NCI-H460 (cell line): ENCODE measurements around the gene IL1RAPL1. TPM values are rescaled to one million over a fixed set of nuclear protein-coding genes. Genes with fewer than 3 reads are reported as not detected.

Experiments
- DNase-seq: peaks from one replicate; pipeline ENCODE4 v3.0.0-alpha.2; 2016; ENCODE audit warnings: low read depth; ENCODE audit errors: extremely low read depth
- total RNA-seq: library from RNA; depleted of rRNA; stranded (reverse); fragments of >200 nt; shearing (Covaris generic); gene quantifications from 2 replicates; pipeline ENCODE4 v1.2.3, GENCODE V29; 2014

The IL1RAPL1 gene
- total RNA-seq, 1 experiment from 2014 or later = not detected

DNA sequence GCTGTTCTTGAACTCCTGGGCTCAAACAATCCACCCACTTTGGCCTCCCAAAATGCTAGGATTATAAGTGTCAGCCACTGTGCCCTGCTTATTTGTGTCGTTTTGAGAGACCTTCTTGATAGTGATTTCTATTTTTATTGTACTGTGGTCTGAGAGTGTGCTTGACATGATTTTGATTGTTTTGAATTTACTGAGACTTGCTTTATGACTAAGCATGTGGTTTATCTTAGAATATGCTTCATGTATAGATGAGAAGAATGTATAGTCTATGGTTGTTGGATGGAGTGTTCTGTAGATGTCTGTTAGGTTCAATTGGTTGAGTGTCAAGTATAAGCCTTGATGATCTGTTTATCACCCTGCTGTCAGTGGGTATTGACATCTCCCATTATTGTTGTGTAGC lies 789.3 kb downstream of the IL1RAPL1 start:
- no peak for DNase-seq

DNA sequence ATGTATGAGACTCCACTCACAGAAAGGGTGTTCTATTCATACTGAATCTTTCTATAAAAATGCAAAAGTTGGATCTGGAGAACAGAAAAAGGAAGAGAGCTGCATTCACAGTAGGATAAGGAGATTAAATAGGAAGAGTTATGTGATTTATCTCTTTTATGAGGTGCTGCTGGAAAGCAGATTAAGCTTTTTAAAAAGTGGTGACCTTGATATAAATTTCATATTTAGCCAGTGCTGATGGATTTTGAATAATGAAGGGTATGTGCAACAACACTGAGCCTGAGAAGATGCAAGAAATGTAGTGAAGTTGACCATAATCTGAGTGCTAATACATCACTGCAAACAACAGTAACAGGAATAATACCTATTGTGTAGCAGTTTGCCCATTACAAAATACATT lies 795.6 kb downstream of the IL1RAPL1 start:
- no peak for DNase-seq

DNA sequence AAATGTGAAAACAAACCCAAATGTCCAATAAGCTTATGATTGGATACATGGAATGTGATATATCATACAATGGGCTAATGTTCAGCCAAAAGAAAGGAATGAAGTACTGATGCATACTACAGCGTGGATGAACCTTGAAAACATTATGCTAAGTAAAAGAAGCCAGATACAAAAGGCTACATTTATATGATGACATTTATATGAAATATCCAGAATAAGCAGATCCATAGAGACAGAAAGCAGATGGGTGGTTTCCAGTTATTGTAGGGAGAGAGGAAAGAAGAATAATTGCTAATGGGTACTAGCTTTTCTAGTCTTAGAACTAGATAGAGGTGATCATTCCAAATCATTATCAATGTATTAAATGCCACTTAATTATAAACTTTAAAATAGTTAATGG lies 801.3 kb downstream of the IL1RAPL1 start:
- DNase-seq = no peak

DNA sequence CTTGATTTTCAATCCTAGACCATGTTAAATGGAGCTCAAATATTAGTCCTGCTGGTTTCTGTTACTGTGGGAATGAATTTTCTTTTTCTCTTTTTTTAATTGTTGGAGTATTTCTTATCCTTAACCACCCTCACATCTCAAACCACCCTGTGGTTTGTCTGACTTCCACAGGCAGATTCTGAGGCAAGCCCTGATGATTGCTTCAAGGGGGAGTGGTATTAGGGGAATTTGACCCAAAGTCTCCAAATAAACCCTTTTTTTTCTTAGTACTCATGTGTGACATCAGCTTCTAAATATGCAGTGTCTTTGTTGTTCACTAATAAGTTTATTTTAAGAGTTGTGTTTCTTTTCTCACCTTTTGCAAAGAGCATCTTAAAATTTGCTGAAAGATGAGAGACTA lies 810.3 kb downstream of the IL1RAPL1 start:
- DNase-seq = no peak

DNA sequence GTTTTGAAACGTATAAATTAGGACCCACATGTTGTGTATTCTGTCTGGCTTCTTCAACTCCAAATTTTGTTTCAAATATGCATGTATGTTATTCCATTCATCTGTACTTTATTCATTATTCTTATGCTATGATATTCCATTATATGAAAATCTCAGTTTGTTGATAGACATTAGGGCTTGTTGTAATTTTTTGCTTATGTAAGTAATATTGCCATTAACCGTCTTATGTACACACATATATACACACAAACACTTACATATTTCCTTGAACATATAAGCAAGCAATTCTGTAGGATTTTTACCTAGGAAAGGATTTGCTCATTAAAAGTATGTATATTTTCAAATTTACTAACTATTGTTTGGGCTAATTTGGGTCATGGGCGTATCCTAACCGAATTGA lies 820.1 kb downstream of the IL1RAPL1 start:
- DNase-seq = no peak

DNA sequence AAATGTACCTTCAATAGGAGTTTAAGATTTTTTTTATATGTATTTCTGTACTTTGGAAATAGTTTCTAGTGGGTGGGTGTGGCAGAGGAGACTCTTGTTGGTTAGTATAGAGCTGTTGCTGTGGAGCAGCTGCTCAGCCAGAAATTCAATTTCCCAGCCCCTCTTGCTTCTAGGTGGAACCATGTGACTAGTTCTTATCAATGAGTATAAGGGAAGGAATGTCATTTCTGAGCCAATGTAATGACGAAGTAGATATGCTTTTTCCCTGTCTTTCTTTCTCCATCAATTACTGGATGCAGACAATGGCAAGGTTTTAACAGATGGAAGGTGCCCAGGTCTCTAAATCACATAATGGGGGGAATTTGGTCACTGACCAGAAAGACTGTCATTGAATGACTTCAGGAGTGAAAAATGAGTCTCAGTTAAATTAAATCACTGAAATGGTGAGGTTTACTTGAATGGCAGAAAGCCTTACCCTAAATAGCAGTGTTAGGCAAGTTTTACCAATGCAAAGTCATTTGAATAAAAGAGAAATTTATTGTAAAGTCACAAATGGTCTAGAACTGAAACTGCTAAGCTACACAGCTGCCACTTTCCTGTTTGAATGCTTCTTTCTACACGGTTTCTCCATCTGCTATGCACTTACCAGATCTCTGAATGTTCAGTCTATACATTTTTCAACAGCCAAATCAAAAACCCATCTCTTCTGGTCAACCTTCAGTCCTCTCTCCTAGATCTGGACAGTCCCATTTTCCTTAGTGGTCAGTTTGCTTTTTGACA lies 832.7 kb downstream of the IL1RAPL1 start:
- DNase-seq = no peak

DNA sequence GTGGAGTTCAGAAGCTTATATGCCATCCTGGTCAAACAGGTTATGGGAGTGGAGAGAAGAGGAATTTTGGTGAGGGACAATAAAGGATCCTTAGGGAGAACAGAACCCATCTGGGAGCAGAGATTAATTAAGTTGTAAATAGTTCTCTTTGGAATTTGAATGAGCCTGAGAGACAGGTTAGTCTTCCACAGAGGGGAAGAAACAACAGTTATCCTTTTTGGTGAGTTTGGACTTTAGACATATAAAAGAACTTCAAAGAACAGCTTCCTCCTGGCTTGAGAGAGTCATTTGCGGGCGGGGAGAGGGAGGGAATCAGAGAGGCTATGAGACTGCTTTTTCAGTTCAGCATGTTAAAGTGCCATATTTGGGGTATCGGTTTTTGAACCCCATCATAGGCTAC lies 834.8 kb downstream of the IL1RAPL1 start:
- DNase-seq = no peak

DNA sequence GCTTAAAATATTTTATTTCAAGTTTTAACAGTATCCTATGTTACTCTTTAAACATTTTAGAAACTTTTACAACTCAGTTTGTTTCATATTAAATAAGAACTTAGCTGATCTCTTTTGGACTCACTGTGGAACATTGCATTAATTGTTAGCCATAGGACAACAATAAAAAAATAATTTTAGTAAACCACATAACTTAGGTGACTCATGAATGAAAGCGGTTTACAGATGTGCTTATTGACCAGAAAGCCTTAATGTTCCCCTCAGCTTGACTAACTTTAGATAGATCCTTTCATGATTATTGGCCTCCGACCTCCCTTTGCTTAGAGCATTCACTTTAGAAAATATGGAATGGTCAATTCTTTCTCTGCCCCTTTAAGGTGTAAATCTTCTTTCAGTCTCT lies 844.6 kb downstream of the IL1RAPL1 start:
- DNase-seq = no peak

DNA sequence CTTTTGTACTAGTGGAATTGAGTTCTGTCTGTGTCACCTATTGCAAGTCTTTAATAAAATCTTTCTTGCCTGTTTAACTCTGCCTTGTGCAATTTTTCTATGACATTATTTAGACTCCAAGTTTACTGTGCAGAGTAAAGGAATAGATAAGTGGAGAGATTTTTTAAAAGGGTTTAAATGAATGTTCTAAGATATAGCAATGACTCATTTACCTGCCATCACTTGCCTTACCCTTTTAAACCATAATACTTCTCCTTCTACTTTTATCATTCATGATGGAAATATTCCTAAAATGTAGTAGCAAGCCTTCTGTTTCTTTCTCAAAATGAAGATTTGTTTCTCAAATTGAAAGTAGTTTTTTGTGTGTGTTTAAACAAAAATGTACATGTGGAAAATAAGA lies 845.3 kb downstream of the IL1RAPL1 start:
- DNase-seq = no peak

DNA sequence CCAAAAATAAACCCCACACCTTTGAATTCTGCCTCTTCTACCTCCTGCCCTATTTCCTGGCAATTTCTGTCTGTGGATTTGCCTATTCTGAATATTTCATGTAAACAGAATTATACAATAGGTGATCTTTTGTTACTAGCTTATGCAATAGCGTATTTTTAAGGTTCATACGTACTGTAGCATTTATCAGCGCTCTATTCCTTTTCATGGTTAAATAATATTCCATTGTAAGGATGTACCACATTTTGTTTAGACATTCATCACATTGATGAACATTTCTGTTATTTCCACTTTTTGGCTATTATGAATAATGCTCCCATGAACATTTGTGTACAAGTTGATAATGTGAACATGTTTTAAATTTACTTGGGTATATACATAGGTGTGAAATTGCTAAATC lies 847.7 kb downstream of the IL1RAPL1 start:
- DNase-seq = no peak

DNA sequence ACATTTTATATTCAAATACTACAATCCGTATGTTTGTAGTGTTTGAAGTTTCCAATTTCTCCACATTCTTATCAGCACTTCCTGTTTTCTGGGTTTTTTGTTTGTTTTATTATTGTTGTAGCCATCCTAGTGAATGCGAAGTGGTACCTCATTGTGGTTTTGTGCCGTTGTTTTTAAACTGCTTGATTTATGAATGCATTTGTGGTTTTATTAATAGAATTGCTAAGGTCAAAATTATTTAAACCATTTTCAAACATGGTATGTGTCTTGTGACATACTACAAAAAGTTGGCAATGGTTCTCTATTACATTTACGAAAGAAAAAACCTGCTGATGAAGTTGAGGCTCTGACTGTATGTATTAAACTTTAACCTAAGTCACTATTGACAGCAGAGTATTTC lies 848.1 kb downstream of the IL1RAPL1 start:
- DNase-seq = no peak

DNA sequence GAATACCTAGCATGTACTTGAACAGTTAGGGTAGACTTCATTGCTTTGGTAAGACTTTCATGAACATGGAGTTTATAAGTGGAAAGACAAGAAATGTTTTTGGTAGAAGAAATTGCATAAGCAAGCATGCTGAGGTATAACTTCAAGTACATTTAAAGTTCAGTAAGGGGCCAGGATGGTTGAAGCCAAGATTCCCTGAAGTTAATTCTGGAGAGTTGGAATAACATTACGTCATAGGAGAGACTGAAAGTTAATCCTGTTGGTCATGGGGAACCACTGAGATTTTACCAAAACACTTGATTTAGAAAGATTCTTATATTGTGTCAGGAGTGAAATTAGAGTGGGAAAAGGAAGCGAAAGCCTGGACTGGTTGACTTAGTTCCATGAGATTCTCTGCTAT lies 860.6 kb downstream of the IL1RAPL1 start:
- no peak for DNase-seq

DNA sequence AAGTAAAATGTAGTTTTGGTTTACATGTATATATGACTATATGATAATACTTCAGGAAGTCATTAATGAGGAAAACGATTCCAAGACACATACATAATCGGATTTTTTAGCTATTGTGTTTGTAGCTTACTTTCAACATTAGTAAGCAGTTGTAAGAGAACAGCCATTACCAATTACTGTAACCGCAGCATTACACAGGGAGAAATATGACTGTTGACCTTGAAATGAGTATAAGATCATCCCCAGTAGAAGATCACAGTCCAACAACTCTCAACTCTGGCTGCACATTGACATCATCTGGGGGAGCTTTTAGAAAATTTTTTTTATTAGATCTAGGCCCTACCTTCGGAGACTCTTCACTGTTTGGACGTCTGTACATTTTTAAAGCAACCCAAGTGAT lies 866.1 kb downstream of the IL1RAPL1 start:
- no peak for DNase-seq

DNA sequence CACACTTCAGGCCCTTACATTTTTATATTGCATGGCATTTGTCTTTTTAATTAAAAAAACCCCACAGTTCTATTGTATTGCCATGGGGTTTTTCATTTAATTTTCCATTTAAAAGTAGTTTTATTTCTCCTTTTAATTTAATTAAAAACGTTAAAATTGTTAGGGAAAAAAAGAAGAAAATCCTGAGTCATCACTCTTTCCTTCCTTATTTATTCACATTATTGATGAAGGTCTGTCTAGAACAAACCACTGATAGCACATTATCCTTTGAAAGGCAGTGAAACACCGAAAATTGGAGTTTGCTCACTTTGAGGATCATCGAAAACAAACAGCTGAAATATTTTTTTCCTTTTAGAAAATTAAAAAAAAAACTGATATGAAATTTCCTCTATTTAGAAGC lies 868.5 kb downstream of the IL1RAPL1 start:
- no peak for DNase-seq

DNA sequence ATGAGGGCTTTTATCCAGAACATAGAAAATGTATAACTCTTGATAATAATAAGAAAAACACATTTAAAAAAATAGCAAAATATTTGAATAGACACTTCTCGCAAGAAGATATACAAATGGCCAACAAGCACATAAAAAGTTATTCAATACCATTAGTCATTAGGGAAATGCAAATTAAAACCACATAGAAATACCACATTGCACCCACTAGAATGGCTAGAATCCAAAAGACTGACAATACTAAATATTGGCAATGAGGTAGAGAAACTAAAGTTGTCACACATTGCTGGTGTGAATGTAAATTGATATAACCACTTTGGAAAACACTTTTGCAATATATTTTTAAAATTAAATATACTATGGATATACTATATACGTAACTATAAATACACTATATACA lies 873.8 kb downstream of the IL1RAPL1 start:
- DNase-seq = no peak

DNA sequence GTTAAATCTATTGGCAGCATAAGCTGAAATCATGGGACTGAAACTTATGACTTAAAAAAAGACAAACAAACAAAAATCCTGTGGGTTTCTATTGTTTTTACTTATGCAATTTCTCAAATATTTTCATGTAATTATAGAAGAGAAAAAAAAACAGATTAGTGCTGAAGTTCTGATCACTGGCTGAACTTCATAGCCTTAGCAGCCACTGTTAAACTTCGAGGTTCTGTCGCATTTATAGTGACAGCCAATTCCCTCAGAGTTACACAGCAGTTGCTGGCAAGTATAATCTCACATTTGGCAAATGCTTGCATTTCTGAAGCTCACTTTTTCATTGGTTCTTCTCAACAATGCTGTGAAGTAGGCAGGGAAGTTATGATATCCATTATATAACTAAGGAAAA lies 879.2 kb downstream of the IL1RAPL1 start:
- no peak for DNase-seq

DNA sequence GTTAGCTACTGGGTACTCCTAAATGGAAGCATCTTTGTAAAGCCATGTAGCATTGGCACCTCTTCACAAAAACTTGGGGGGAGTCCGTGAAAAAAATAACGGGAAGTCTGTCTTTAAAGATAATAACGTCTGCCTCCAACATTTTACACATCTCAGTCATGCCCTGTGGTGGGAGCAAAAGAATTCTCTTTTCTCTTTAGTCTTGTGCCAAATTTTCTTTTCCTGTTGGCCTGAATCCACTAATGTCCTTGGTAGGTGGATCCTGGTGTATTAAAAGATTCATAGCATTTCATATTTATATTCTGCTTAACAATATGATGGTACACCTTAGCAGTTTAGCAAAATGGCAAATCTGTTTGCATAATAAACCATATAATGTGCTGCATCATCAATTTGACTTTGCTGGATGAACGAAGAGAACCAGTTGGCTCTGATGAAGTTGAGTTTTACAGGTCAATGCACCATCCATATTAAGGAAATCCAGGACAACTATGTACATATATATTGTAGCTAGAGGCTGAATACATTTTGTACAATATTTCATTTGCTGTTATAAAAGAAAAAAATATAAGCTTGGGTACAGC lies 881.8 kb downstream of the IL1RAPL1 start:
- no peak for DNase-seq

DNA sequence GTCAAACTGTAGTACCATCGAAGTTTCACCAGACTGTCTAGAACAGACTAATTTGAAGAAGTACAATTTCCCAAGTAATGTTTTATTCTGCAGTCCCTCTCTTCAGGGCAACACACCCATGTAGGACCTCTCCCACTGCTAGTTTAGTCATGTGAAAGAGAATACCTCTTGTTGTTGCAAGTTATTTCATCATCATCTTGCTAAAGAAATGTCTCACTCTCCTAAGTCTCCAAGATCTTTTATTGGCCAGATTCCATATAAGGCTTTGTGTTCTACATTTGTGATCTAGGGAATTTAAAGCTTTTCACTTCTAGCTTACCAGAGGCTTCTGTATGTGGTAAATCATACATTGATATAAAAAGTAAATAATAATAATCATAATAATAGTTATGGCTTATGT lies 882.8 kb downstream of the IL1RAPL1 start:
- DNase-seq = peak; percentile 54

DNA sequence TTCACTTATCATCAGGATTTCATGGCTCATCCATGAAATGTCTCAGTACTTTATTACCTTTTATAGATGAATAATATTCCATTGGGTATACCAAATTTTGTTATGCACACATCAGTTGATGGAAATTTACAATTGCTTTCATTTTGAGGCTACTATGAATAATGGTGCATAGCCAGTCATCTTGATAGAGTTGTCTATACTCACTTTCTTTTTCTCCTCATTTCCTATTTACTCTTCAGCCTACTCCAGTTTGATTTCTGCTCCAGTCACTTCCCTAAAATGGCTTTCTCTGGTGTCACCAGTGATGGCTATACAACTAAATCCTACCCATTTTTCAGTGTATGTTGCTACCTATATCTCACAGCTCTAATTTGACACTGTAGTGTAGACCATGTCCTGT lies 884.6 kb downstream of the IL1RAPL1 start:
- DNase-seq = no peak

DNA sequence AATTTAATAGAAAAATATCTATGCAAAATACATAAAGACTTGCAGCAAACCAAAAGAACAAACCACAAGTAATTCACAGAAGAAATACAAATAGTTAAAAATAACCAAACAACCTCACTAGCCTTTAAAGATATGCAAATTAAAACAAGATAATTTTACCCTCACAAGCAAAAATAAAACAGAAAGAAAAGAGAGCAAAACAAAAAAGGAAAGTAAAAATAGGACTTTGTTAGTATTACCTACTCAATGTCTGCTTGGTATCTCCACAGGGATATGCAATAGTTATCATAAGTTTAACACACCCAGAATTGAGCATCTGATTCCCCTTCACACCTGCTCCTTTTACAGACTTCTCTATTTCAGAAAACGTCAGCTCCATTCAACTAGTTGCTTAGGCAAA lies 890.6 kb downstream of the IL1RAPL1 start:
- no peak for DNase-seq

DNA sequence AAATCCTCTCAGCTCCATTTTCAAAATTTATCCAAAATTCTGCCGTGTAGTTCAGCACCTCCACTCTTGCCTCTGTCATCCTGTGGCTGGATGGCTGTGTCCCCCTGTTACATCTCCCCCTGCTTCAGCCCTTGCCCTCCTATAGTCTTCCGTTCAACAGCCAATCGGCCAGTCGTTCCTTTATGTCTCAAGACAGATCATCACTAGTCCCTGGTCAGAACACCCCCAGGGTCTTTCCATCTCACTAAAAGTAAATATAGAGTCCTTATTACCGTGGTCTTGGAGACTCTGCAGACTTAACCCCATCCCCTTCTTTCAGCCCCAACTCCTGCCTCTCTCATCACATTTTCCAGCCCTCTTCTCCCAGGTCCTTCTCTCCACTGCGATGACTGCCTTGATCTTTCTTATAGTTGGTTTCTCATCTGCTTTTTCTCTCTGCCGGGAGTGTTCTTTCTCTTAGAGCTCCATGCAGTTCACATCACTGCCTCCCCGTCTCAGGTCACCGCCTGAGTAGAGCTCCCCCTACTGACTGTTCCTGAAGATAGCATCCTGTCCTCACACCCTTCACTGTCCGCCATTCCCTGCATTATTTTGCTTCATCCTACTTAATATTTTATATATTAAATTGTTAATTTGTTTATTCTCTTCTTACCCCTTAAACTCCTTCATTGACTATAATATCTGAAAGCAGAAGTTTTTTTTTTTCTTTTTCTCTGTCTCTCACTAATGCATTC lies 891.3 kb downstream of the IL1RAPL1 start:
- DNase-seq = peak; percentile 47

DNA sequence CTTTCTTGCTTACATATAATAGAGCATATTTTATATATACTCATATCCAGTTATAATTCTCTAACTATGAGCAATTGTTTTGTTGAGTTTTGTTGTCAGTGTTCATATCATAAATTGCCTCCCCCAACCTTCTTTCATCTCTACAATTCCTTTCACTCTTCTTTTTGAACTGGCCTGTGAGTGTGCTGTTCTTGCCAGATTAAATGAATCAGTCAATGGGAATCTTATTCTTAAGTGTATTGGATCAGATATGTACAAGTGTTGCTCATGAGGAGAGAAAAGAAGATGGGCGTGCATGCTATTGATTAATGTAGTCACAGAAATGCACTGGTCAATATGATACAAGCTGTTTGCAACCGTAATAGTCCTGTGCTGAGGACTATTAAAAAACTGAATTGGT lies 900.0 kb downstream of the IL1RAPL1 start:
- DNase-seq = no peak
